ENCODE measurements around the gene KASH5. TPM values are rescaled to one million over a fixed set of nuclear protein-coding genes. Genes with fewer than 3 reads are reported as not detected.

KASH5 gene
- total and polyA plus RNA-seq, 4 donors, result not detected

GRCh38 chr19:49422407-49423070, 34.5 kb downstream of the KASH5 start:
- Histone ChIP-seq H3K36me3 (ENCODE audit: control insufficient read depth in 4 of 4, insufficient read depth in 3 of 4, low read depth in 1 of 4, low read length in 3 of 4) (no peaks in the 10 kb centered on the region), H3K4me1 (ENCODE audit: control insufficient read depth in 4 of 4, insufficient read depth in 4 of 4, low read length in 3 of 4) (peaks cover 5 to 11% (median 7%) of the 10 kb centered on the region in 4 donors), H3K4me3 (ENCODE audit: low read depth in 1 of 3, low read length in 3 of 3) (no peak overlapping the region), H3K9ac (ENCODE audit: low read depth in 1 of 2, low read length in 2 of 2) (no peak overlapping the region), H3K27ac (ENCODE audit: low read depth in 1 of 2, low read length in 2 of 2) (no peak overlapping the region), H3K9me3 (ENCODE audit: control insufficient read depth in 4 of 4, low read length in 3 of 4) (no peaks in the 10 kb centered on the region), H3K27me3 (ENCODE audit: control insufficient read depth in 4 of 4, insufficient read depth in 4 of 4, low read length in 3 of 4) (peaks cover 6 to 33% (median 18%) of the 10 kb centered on the region in 4 donors)
- DNase-seq (ENCODE audit: low spot score), result no peak
- WGBS, result 6% methylated on average over 58 of the region's 58 CpGs
- TF ChIP-seq CTCF (IDR thresholded peaks at IDR 0.05; ENCODE audit: low read depth, low read length, missing input control) (peak; percentile 7), FOXA2 (IDR thresholded peaks at IDR 0.05) (no peak), ATF3 (IDR thresholded peaks at IDR 0.05) (no peak), TAF1 (conservative IDR thresholded peaks at IDR 0.05) (no peak), JUND (IDR thresholded peaks at IDR 0.05) (no peak)

GRCh38 chr19:49423071-49423984, 35.3 kb downstream of the KASH5 start, which contains the start of gene PTH2:
TSS of gene PTH2 (minus strand) at chr19:49423441. CDS start at chr19:49423339, 102 bp downstream.
- H3K4me1 ChIP-seq (ENCODE audit: control insufficient read depth in 4 of 4, insufficient read depth in 4 of 4, low read length in 3 of 4), result peaks cover 5 to 11% (median 8%) of the 10 kb centered on the region in 4 donors
- H3K9ac ChIP-seq (ENCODE audit: low read depth in 1 of 2, low read length in 2 of 2), result no peak within 1 kb of the TSS
- WGBS, result 10% methylated on average over 42 of the region's 42 CpGs
- H3K9me3 ChIP-seq (ENCODE audit: control insufficient read depth in 4 of 4, low read length in 3 of 4), result no peaks in the 10 kb centered on the region
- peaks cover 6 to 33% (median 18%) of the 10 kb centered on the region in 4 donors for H3K27me3 ChIP-seq (ENCODE audit: control insufficient read depth in 4 of 4, insufficient read depth in 4 of 4, low read length in 3 of 4)
- no peak within 1 kb of the TSS for H3K4me3 ChIP-seq (ENCODE audit: low read depth in 1 of 3, low read length in 3 of 3)
- H3K36me3 ChIP-seq (ENCODE audit: control insufficient read depth in 4 of 4, insufficient read depth in 3 of 4, low read depth in 1 of 4, low read length in 3 of 4), result no peaks in the 10 kb centered on the region
- no peak within 1 kb of the TSS for H3K27ac ChIP-seq (ENCODE audit: low read depth in 1 of 2, low read length in 2 of 2)
- TF ChIP-seq YY1 (IDR thresholded peaks at IDR 0.05), result no peak
- no peak for TF ChIP-seq GABPA (IDR thresholded peaks at IDR 0.05 in 1 of 2, conservative IDR thresholded peaks at IDR 0.05 in 1 of 2)
- no peak for TF ChIP-seq ZBTB33 (IDR thresholded peaks at IDR 0.05)
- no peak for TF ChIP-seq RXRA (IDR thresholded peaks at IDR 0.05)
- no peak for TF ChIP-seq TAF1 (conservative IDR thresholded peaks at IDR 0.05)
- TF ChIP-seq RAD21 (IDR thresholded peaks at IDR 0.05), result no peak
- TF ChIP-seq FOXA1 (IDR thresholded peaks at IDR 0.05), result no peak
- no peak for TF ChIP-seq CTCF (IDR thresholded peaks at IDR 0.05; ENCODE audit: low read depth, low read length, missing input control)
- no peak for TF ChIP-seq MAX (IDR thresholded peaks at IDR 0.05)
- no peak for TF ChIP-seq ATF3 (IDR thresholded peaks at IDR 0.05)
- no peak for TF ChIP-seq JUND (IDR thresholded peaks at IDR 0.05)
- no peak for TF ChIP-seq HNF4A (conservative IDR thresholded peaks at IDR 0.05)
- no peak for TF ChIP-seq SP1 (IDR thresholded peaks at IDR 0.05)
- TF ChIP-seq HNF4G (IDR thresholded peaks at IDR 0.05), result no peak
- TF ChIP-seq NR2F2 (IDR thresholded peaks at IDR 0.05), result no peak
- no peak for TF ChIP-seq REST (IDR thresholded peaks at IDR 0.05)
- no peak for TF ChIP-seq FOXA2 (IDR thresholded peaks at IDR 0.05)
- TF ChIP-seq EGR1 (IDR thresholded peaks at IDR 0.05; ENCODE audit: low read depth in 2 of 2), result no peak
- no peak for DNase-seq (ENCODE audit: low spot score)
